ENCODE measurements around the gene RPL9.
A peak's percentile ranks its signal among the peaks of the same experiment; 100 is the strongest.
"Not testable (repeated sequence)": the region's sequence is repeated elsewhere in the genome, so short reads cannot be mapped to it uniquely, and the experiment has no call there.

Gene RPL9

GRCh38 chr4:39476187-39476895, 17.6 kb upstream of the RPL9 start:
- H3K36me3 Mint-ChIP-seq, result peaks cover 25% of the 10 kb centered on the region
- H3K4me3 Mint-ChIP-seq, result no peak overlapping the region
- H3K27ac Mint-ChIP-seq, result no peak overlapping the region
- no peak for ATAC-seq
- H3K27me3 Mint-ChIP-seq, result no peaks in the 10 kb centered on the region
- no peaks in the 10 kb centered on the region for H3K4me1 Mint-ChIP-seq
- H3K9me3 Mint-ChIP-seq, result no peaks in the 10 kb centered on the region

- H3K4me3 Mint-ChIP-seq, result no peak overlapping the region
- H3K36me3 Mint-ChIP-seq, result peaks cover 25% of the 10 kb centered on the region
- ATAC-seq, result no peak
- H3K27ac Mint-ChIP-seq, result no peak overlapping the region
- H3K9me3 Mint-ChIP-seq, result no peaks in the 10 kb centered on the region
- H3K4me1 Mint-ChIP-seq, result peaks cover 11% of the 10 kb centered on the region
- H3K27me3 Mint-ChIP-seq, result no peaks in the 10 kb centered on the region
Observed at GRCh38 chr4:39472396-39472795, 13.7 kb upstream of the RPL9 start.

GRCh38 chr4:39470402-39470801, 11.7 kb upstream of the RPL9 start:
- no peaks in the 10 kb centered on the region for H3K27me3 Mint-ChIP-seq
- no peak overlapping the region for H3K27ac Mint-ChIP-seq
- H3K4me1 Mint-ChIP-seq, result peaks cover 11% of the 10 kb centered on the region
- no peaks in the 10 kb centered on the region for H3K9me3 Mint-ChIP-seq
- H3K4me3 Mint-ChIP-seq, result no peak overlapping the region
- no peak for ATAC-seq
- H3K36me3 Mint-ChIP-seq, result peaks cover 10% of the 10 kb centered on the region

GRCh38 chr4:39469429-39470077, 10.8 kb upstream of the RPL9 start:
- peaks cover 11% of the 10 kb centered on the region for H3K4me1 Mint-ChIP-seq
- H3K27ac Mint-ChIP-seq, result peak overlapping the region; percentile 80
- H3K36me3 Mint-ChIP-seq, result peaks cover 16% of the 10 kb centered on the region
- ATAC-seq, result peak; percentile 87
- H3K27me3 Mint-ChIP-seq, result no peaks in the 10 kb centered on the region
- no peaks in the 10 kb centered on the region for H3K9me3 Mint-ChIP-seq
- peak overlapping the region; percentile 48 for H3K4me3 Mint-ChIP-seq

GRCh38 chr4:39467464-39467863, 8.7 kb upstream of the RPL9 start:
- ATAC-seq, result no peak
- no peak overlapping the region for H3K27ac Mint-ChIP-seq
- peaks cover 18% of the 10 kb centered on the region for H3K36me3 Mint-ChIP-seq
- H3K27me3 Mint-ChIP-seq, result no peaks in the 10 kb centered on the region
- H3K4me1 Mint-ChIP-seq, result peaks cover 11% of the 10 kb centered on the region
- H3K4me3 Mint-ChIP-seq, result no peak overlapping the region
- no peaks in the 10 kb centered on the region for H3K9me3 Mint-ChIP-seq

GRCh38 chr4:39466747-39467146, 8.0 kb upstream of the RPL9 start:
- Mint-ChIP-seq H3K36me3 (peaks cover 14% of the 10 kb centered on the region), H3K27ac (no peak overlapping the region), H3K4me1 (peaks cover 11% of the 10 kb centered on the region), H3K9me3 (no peaks in the 10 kb centered on the region), H3K4me3 (no peak overlapping the region), H3K27me3 (no peaks in the 10 kb centered on the region)
- ATAC-seq, result no peak

- ATAC-seq, result no peak
- peaks cover 8% of the 10 kb centered on the region for H3K4me1 Mint-ChIP-seq
- H3K4me3 Mint-ChIP-seq, result no peak overlapping the region
- H3K36me3 Mint-ChIP-seq, result peaks cover 14% of the 10 kb centered on the region
- no peaks in the 10 kb centered on the region for H3K27me3 Mint-ChIP-seq
- H3K9me3 Mint-ChIP-seq, result no peaks in the 10 kb centered on the region
- H3K27ac Mint-ChIP-seq, result no peak overlapping the region
Observed at GRCh38 chr4:39464886-39465501, 6.3 kb upstream of the RPL9 start.

GRCh38 chr4:39458161-39458504, 589 bp downstream of the RPL9 start:
- peak overlapping the region; percentile 100 for H3K27ac Mint-ChIP-seq
- peaks cover 20% of the 10 kb centered on the region for H3K4me1 Mint-ChIP-seq
- peak overlapping the region; percentile 98 for H3K4me3 Mint-ChIP-seq
- H3K36me3 Mint-ChIP-seq, result peaks cover 42% of the 10 kb centered on the region
- not testable (repeated sequence) for ATAC-seq, H3K9me3 Mint-ChIP-seq, H3K27me3 Mint-ChIP-seq

GRCh38 chr4:39456946-39457763, 1.6 kb downstream of the RPL9 start:
- Mint-ChIP-seq H3K4me3 (peak overlapping the region; percentile 98), H3K9me3 (no peaks in the 10 kb centered on the region), H3K4me1 (peaks cover 23% of the 10 kb centered on the region), H3K27ac (peak overlapping the region; percentile 100), H3K27me3 (no peaks in the 10 kb centered on the region), H3K36me3 (peaks cover 52% of the 10 kb centered on the region)
- ATAC-seq, result no peak

GRCh38 chr4:39455486-39455885, 3.2 kb downstream of the RPL9 start:
- no peak for ATAC-seq
- H3K4me3 Mint-ChIP-seq, result no peak overlapping the region
- no peaks in the 10 kb centered on the region for H3K9me3 Mint-ChIP-seq
- H3K4me1 Mint-ChIP-seq, result peaks cover 31% of the 10 kb centered on the region
- H3K36me3 Mint-ChIP-seq, result peaks cover 65% of the 10 kb centered on the region
- no peak overlapping the region for H3K27ac Mint-ChIP-seq
- no peaks in the 10 kb centered on the region for H3K27me3 Mint-ChIP-seq

- no peaks in the 10 kb centered on the region for H3K27me3 Mint-ChIP-seq
- peaks cover 35% of the 10 kb centered on the region for H3K4me1 Mint-ChIP-seq
- no peak overlapping the region for H3K27ac Mint-ChIP-seq
Observed at GRCh38 chr4:39453738-39454137, 5.0 kb downstream of the RPL9 start.

GRCh38 chr4:39452860-39453587, 5.7 kb downstream of the RPL9 start:
- H3K27me3 Mint-ChIP-seq, result no peaks in the 10 kb centered on the region
- H3K4me3 Mint-ChIP-seq, result no peak overlapping the region
- peaks cover 60% of the 10 kb centered on the region for H3K36me3 Mint-ChIP-seq
- peaks cover 31% of the 10 kb centered on the region for H3K4me1 Mint-ChIP-seq
- no peaks in the 10 kb centered on the region for H3K9me3 Mint-ChIP-seq
- no peak overlapping the region for H3K27ac Mint-ChIP-seq
- ATAC-seq, result no peak

More at GRCh38 chr4:39453738-39454137, 5.0 kb downstream of the RPL9 start:
- no peak for ATAC-seq
- Mint-ChIP-seq H3K9me3 (no peaks in the 10 kb centered on the region), H3K36me3 (peaks cover 66% of the 10 kb centered on the region), H3K4me3 (no peak overlapping the region)

- H3K4me3 Mint-ChIP-seq, result no peak overlapping the region
- no peaks in the 10 kb centered on the region for H3K27me3 Mint-ChIP-seq
- peaks cover 30% of the 10 kb centered on the region for H3K4me1 Mint-ChIP-seq
- H3K36me3 Mint-ChIP-seq, result peaks cover 52% of the 10 kb centered on the region
- ATAC-seq, result no peak
- H3K27ac Mint-ChIP-seq, result no peak overlapping the region
- H3K9me3 Mint-ChIP-seq, result no peaks in the 10 kb centered on the region
Observed at GRCh38 chr4:39452153-39452859, 6.4 kb downstream of the RPL9 start.

GRCh38 chr4:39451423-39452023, 7.2 kb downstream of the RPL9 start:
- H3K36me3 Mint-ChIP-seq, result peaks cover 45% of the 10 kb centered on the region
- H3K27me3 Mint-ChIP-seq, result no peaks in the 10 kb centered on the region
- H3K4me3 Mint-ChIP-seq, result no peak overlapping the region
- H3K4me1 Mint-ChIP-seq, result peaks cover 30% of the 10 kb centered on the region
- no peaks in the 10 kb centered on the region for H3K9me3 Mint-ChIP-seq
- ATAC-seq, result no peak
- no peak overlapping the region for H3K27ac Mint-ChIP-seq
